Central memory CD4-positive, alpha-beta T cell (primary cell): ENCODE results near the gene PI4KA.
"Not testable (repeated sequence)": the region's sequence is repeated elsewhere in the genome, so short reads cannot be mapped to it uniquely, and the experiment has no call there.

Experiments
- DNase-seq: peaks from one replicate; pipeline ENCODE4 v3.0.0; 2022

PI4KA gene

GRCh38 chr22:20844055-20845037 is 14.3 kb downstream of the PI4KA start:
- no peak for DNase-seq

DNA sequence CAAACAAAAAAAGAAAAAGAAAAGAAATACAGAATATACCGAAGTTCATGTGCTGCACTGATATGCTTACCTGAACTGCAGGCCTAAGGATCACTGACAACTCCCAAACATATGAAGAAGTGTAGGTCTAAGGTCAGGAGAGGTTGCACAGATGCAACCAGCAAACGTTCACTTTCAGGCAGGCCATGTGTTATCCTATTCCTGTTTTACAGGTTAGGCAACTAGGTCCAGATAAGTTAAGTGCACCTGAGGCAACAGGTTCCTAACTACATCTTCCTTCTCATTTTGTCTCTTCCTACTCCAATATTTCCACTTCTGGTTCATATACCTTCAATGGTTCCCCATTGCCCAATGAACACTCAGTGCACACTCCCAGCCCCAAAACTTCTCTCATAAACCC is 15.1 kb downstream of the PI4KA start:
- no peak for DNase-seq

DNA sequence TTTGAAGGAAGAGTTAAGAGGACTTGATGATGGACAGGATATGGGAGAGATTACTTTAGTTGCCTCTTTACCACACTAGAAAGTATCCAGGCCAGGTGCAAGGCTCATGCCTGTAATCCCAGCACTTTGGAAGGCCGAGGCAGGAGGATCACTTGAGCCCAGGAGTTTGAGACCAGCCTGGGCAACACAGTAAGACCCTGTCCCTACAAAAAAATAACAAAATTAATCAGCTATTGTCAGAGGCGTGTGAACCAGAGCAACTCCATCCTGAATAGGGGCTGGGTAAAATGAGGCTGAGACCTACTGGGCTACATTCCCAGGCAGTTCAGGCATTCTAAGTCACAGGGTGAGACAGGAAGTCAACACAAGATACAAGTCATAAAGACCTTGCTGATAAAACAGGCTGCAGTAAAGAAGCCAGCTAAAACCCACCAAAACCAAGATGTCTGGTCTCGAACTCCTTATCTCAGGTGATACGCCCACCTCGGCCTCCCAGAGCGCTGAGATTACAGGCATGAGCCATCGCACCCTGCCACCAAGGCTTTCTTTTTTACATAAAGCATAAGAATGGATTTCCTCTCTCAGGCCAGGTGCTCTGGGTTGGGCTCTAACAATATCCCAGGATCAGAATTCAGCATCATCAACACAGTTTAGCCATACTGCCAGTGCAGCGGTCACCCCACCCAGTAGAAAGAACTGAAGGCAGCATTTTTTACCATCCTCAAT is 17.8 kb downstream of the PI4KA start:
- no peak for DNase-seq

DNA sequence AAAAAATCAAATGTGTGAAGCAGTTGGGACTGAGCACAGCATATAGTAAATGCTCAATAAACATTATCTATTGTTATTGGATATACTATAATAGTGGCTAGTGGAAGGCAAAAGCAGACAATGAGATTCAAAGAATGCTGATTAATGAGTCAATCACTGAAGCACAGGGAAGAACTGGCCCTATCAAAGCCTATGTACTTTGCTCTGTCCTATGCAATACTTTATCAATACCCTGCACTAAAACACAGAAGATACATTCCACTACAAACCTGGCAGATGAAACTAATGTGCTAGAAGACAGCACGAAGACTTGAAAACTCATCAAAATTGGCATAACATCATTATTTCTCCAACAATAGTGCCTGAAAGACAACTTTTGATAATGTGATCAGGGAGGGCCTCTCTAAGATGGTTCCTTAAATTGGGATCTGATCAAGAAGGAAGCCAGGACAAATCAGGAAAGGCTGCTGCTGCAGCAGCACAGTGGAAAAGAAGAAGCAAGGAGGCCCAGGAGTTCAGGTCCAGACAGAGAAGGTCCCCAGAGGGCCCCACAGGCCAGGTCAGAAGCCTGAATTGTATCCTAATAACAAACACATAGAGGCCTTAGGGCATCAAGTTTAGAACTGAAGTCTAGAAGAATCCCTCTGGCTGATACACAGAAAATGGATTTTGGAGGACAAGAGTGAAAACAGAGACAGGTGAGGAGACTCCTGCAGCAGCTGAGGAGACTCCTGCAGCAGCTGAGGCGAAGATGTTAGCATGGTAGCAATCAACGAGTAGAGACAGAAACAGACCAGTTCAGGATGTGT is 18.6 kb downstream of the PI4KA start:
- DNase-seq: no peak

DNA sequence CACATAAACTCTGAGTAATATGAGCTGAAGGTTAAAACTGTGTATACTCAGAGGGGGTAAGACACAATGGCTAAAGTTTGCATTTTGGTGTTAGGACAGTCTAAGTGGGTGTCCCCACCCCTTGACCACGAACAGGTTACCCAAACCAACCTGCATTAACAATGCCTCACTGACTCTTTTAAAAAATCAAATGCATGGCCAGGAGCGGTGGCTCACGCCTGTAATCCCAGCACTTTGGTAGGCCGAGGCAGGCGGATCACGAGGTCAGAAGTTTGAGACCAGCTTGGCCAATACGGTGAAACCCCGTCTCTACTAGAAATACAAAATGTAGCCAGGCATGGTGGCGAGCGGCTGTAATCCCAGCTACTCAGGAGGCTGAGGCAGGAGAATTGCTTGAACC is 19.3 kb downstream of the PI4KA start:
- DNase-seq: not testable (repeated sequence)

GRCh38 chr22:20836987-20837823 is 21.4 kb downstream of the PI4KA start:
- no peak for DNase-seq

GRCh38 chr22:20834725-20835124 is 23.9 kb downstream of the PI4KA start:
- no peak for DNase-seq

DNA sequence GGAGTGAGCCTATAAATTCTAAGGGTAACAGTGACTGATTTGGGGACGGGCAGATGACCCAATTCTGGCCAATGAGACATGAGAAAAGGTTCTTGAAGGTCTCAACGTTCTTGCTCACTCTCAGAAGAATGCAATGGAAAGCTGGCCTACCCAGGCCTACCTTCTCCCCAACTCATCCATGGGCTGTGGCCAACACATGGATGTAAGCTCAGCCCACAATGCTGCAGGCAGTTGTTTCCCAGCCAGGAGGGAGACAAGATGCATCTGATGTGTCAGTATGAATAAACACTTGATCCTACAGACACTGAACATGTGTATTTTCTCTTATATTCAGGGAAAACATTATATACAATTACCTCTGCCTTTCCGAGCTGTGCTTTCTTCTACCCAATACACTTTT is 24.4 kb downstream of the PI4KA start:
- no peak for DNase-seq

- DNase-seq: no peak
These were observed 25.4 kb downstream of the PI4KA start for GRCh38 chr22:20833225-20833665.

DNA sequence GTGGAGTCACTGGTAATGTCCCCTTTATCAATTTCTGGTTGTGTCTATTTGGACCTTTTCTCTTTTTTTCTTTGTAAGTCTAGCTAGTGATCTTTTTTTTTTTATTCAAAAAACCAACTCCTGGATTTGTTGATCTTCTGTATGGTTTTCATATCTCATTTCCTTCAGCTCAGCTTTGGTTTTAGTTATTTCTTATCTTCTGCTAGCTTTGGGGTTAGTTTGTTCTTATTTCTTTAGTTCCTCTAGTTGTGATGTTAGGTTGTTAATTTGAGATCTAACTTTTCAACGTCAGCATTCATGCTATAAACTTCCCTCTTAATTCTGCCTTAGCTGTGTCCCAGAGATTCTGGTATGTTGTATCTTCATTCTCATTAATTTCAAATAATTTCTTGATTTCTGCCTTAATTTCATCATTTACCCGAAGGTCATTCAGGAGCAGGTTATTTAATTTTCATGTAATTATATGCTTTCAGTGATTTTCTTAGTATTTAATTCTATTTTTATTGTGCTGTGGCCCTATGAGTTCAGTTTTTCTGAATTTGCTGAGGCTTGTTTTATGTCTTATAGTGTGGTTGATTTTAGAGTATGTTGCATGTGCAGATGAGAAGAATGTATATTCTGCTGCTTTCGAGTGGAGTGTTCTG is 29.0 kb downstream of the PI4KA start:
- no peak for DNase-seq

- not testable (repeated sequence) for DNase-seq
These were observed 32.0 kb downstream of the PI4KA start for GRCh38 chr22:20826373-20827152.

GRCh38 chr22:20825624-20826023 is 33.0 kb downstream of the PI4KA start:
- no peak for DNase-seq

- DNase-seq: not testable (repeated sequence)
These were observed 33.4 kb downstream of the PI4KA start for GRCh38 chr22:20825216-20825615.

DNA sequence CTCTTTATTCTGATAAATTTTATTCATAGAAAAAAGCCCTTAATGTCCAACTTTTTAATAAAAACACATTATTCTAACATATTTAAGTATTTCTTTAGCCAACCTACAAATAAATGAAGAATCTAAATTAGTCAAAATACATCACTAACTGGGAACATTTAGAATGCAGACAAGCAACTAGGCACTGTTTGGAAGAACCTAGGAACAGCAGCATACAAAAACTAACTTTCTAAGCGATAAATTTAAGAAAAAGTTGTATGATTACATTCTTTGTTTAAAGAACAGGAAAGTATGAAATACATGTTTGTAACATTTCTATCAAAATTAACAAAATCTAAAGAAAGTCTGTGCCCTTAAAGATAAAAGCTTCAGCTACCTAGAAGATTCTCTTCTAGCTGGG is 35.3 kb downstream of the PI4KA start:
- no peak for DNase-seq

DNA sequence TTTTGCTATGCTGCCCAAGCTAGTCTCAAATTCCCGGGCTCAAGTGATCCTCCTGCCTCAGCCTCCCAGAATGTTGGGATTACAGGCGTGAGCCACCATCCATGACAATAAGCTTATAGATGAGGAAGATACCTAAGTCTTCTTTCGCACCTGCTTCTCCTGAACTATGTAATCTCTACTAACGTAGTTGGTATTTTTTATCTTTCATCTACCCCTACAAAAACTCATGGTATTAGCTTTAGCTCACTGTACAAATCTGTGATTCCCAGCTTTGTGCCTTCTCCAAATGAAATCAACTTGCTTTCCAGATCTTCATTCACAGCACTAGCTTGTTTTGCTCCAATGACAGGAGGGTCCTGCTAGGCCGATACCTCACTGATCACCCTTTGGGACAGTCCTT is 36.4 kb downstream of the PI4KA start:
- no peak for DNase-seq

- not testable (repeated sequence) for DNase-seq
These were observed 36.8 kb downstream of the PI4KA start for GRCh38 chr22:20821717-20822239.

- DNase-seq: no peak
These were observed 39.1 kb downstream of the PI4KA start for GRCh38 chr22:20819471-20819870.

- no peak for DNase-seq
These were observed 40.1 kb downstream of the PI4KA start for GRCh38 chr22:20818471-20818870.

GRCh38 chr22:20816559-20816958 is 42.1 kb downstream of the PI4KA start:
- no peak for DNase-seq

DNA sequence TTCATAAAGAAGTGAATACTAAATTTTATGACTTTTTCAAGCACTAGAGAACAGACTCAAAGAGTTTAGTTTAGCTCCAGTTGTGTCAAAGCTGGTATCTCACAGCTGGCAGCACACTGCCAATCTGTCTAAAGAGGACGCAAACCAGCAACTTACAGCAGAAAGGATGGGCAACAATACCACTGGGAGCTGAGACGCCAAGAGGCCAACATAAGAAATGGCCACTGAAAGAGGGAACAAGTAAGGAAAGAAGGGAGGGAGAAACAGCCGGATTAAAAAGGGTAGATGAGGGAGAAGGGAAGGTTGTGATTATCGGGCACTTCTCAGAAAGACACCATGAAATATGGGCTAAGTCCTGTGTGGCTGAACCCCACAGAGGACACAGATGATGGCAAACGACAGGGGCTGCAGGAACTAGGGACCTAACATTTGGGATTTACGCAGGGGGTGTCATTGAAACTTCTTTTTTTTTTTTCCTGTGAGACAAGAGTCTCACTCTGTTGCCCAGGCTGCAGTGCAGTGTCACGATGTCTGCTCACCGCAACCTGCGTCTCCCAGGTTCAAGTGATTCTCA is 43.0 kb downstream of the PI4KA start:
- no peak for DNase-seq
